Measurements from ENCODE around the gene MAN1A1.
"Not testable (repeated sequence)": the region's sequence is repeated elsewhere in the genome, so short reads cannot be mapped to it uniquely, and the experiment has no call there.

MAN1A1 gene

DNA sequence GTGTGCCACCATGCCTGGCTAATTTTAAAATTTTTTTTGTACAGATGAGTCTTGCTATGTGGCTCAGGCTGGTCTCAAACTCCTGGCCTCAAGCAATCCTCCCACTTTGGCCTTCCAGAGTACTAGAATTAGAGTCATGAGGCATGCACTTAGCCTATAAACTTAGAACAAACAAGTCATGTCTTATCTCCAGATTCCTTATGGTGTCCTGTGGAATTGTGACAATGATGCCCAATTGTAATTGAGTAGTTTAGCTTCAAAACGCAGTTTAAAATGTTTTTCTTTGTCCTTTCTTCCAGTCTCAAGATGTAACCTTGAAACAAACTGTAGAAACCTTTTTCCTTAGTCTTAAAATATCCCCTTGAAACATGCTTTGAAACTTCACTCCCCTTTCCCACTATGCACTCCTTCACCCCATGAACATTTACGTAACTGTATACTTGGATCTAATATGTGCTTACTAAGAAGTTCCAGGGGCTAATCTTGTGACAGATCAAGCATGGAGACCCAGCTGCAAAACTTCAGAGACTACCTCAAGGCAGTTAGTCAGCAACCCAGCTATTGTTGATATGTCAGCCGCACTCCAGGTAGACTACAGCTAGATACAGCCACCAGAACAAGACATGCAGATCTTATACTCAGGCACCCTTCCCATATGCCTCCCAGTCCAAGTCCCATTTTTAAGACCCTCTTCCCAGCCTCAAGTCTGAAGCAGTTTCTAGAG, 46.2 kb downstream of the MAN1A1 start:
- no peak for DNase-seq (ENCODE audit: low read depth)

DNA sequence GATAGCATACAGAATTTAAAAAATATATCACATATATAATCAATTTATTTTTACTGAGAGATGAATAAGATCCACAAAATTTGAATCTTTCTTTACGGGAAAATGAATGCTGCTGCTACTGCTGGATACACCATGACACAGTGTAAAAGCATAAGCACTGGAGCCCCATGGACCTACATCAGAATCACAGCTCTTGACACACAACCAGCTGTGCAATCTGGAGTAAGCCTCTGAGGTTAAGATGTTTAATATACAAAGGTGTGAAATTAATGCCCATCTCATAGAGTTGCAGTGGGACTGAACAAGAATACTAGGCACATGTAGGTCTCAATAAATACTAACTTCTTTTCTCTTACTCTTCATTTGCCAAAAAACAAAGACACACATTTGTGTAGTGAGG, 48.1 kb downstream of the MAN1A1 start:
- no peak for DNase-seq (ENCODE audit: low read depth)

DNA sequence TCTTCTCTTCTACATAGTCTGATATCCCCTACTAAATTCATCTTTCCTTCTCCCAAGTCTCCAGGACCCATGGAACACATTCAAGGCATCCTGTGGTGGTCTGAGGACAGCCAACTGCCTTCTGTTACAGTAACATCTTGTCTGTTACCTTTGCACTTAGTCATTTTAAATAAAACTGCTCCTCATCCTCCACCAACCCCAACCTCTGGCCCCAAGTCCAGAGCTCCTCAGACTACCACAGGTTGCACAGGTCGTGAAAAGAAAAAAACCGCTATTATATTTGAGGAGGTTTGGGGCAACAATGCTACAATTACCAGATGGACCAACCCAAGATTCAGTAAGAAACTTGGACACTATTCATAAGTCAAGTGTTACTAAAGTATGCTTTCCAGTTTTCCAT, 49.9 kb downstream of the MAN1A1 start:
- DNase-seq (ENCODE audit: low read depth) = no peak

GRCh38 chr6:119297049-119297448, 52.5 kb downstream of the MAN1A1 start:
- DNase-seq (ENCODE audit: low read depth) = no peak

- no peak for DNase-seq (ENCODE audit: low read depth)
Observed at GRCh38 chr6:119296036-119297035, 53.2 kb downstream of the MAN1A1 start.

DNA sequence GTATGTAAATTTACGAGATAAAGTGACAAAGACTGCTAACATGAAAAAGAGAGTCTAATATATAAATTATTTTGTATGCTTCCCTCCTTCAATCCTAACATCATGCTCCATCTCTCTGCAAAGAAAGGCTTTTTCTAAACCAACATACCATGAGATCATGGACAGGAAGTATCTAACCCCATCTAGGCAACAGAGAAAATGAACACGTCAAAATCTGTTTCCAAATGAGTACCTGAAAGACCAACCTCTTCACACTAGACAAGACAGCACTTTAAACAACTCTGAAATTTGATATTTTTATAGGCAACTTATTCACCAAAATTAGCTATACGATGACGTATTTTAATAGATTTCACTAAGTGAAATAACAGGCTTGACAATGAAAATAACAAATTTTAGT, 54.6 kb downstream of the MAN1A1 start:
- no peak for DNase-seq (ENCODE audit: low read depth)

DNA sequence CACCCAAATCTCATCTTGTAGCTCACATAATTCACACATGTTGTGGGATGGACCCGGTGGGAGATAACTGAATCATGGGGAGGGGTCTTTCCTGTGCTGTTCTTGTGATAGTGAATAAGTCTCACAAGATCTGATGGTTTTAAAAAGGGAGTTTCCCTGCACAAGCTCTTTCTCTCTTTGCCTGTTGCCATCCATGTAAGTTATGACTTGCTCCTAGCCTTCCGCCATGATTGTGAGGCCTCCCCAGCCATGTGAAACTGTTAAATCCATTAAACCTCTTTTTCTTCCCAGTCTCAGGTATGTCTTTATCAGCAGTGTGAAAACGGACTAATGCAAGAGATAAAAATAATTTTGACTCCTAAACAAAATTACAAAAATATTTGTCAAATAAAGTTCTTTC, 58.5 kb downstream of the MAN1A1 start:
- not testable (repeated sequence) for DNase-seq (ENCODE audit: low read depth)

GRCh38 chr6:119290306-119290705, 59.3 kb downstream of the MAN1A1 start:
- no peak for DNase-seq (ENCODE audit: low read depth)

DNA sequence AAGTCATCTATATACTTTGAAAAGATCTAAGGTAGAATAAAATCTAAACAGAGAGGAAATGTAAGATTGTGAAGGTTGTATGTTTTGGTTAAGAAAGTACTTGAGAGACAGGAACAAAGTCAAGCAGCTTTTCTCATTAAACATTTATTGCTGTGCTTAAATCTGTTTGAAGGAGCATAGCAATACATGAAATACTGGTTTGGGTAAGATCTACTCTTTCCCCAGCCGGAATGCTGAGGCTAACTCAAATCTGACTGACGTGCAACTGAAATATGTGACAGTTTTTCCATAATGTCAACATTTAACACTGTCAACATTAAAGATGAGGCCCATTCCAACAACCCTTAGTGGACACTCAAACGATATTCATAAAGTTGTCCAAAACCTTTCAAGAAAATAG, 59.9 kb downstream of the MAN1A1 start:
- DNase-seq (ENCODE audit: low read depth) = no peak

DNA sequence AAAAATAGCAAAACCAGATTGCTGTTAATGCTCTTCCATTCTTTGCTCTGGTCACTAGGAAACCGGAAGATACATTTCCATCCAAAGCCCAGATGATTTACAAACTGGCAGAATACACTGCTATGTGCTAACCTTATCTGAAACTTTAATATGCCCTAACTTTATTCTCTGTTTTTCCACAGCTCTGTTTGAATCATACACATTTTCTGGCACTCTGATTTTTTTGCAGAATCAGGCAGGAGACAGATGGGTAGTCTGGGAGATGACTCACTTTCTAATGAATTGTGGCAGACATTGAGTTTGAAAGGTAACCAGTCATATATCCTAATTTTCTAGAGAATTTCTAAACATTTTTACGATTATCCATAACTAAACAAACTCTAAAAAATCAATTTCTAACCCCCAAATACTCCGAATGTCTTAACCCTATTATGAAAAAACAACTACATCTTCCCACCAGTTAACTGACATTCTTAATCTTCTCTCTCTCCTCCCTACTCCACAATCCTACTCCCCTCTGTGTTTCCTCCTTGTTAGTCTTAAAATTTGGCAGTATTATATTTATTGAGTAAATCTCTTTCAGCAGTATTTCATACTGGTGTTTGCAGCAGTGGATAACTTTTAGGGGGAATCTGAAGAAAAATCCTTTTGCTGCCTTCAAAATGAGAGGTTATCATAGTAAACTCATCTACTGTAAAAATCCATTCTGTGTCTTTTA, 63.5 kb downstream of the MAN1A1 start:
- no peak for DNase-seq (ENCODE audit: low read depth)

- DNase-seq (ENCODE audit: low read depth) = no peak
Observed at GRCh38 chr6:119284861-119285521, 64.6 kb downstream of the MAN1A1 start.

DNA sequence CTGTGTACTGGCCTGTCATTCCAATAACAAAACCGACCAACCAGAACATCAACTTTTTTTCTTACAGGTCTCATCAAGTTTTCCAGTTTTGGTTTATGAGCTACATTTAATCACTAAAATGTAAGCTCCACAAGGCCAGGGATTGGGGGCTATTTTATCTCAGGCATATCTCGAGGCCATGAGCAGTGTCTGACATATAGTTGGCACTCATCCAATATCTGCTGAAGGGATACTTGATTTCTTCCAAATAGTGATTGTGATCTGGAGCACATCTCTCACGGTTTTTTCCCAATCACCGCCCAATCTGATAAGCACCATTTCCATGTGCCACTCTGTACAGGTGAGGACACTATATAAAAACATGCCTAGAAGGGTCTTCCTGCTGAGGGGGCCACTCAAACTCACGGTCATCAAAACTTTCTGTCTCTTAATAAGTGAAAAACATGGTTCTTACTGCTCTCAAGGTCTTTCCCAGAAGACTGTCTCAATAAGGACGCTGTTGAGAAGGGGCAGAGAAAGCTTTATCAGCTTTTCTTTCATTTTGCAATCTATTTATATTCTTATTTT, 65.5 kb downstream of the MAN1A1 start:
- no peak for DNase-seq (ENCODE audit: low read depth)

GRCh38 chr6:119283214-119283613, 66.3 kb downstream of the MAN1A1 start:
- DNase-seq (ENCODE audit: low read depth) = no peak

DNA sequence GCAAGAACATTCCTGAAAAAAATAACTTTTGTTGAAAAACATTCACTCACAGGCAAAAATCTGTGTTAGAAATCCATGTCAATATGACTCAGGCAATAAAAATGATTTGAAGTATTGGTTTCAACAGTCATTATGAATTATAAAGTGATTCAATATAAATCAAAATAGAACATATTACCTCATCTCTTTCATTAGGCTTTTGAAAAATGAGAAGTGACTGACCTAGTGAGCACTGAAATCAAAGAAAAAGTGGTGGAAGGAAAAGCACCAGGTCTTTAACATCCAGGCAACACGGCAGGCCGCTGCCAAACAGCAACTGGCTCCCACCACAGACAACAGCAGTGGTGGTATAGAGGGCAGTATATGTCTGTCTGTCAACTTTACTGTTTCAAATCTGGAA, 68.9 kb downstream of the MAN1A1 start:
- DNase-seq (ENCODE audit: low read depth) = no peak

DNA sequence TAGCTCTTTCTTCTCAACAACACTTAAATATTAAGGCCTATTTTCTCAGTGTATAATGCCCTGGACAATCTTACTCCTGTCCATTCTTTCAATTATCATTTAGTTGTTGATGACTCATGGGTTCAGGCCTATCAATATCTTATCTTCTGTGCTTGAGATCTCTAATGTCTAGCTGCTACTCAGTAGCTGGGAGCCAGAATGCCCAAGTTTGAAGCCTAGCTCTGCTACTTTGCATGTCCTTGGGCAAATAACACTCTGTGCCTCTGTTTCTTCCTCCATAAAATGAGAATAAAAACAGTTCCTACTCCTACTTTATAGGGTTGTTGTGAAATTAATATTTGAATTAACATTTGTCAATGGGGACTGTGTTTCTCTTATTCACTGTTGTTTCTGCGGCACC, 69.5 kb downstream of the MAN1A1 start:
- no peak for DNase-seq (ENCODE audit: low read depth)

- no peak for DNase-seq (ENCODE audit: low read depth)
Observed at GRCh38 chr6:119278625-119279024, 70.9 kb downstream of the MAN1A1 start.

DNA sequence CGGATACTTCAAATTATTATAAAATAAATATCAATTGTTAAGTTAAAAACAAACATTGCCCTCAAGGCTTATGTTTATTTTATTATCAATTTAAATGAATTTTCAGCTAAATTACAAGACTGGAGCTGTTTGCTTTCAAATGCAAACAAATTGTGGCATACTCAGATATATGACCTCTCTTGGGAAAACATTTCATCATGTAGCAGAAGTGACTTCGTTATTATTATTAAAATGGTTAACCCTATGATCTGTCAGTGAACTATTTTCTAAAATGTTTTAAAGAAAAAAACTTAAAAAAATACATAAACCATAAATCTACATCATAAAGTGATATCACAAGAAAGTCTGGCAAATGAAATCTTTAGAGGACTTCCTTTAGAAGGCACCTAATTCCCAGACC, 72.5 kb downstream of the MAN1A1 start:
- DNase-seq (ENCODE audit: low read depth) = no peak

GRCh38 chr6:119276211-119276610, 73.3 kb downstream of the MAN1A1 start:
- DNase-seq (ENCODE audit: low read depth) = no peak

- DNase-seq (ENCODE audit: low read depth) = no peak
Observed at GRCh38 chr6:119274197-119274595, 75.4 kb downstream of the MAN1A1 start.

DNA sequence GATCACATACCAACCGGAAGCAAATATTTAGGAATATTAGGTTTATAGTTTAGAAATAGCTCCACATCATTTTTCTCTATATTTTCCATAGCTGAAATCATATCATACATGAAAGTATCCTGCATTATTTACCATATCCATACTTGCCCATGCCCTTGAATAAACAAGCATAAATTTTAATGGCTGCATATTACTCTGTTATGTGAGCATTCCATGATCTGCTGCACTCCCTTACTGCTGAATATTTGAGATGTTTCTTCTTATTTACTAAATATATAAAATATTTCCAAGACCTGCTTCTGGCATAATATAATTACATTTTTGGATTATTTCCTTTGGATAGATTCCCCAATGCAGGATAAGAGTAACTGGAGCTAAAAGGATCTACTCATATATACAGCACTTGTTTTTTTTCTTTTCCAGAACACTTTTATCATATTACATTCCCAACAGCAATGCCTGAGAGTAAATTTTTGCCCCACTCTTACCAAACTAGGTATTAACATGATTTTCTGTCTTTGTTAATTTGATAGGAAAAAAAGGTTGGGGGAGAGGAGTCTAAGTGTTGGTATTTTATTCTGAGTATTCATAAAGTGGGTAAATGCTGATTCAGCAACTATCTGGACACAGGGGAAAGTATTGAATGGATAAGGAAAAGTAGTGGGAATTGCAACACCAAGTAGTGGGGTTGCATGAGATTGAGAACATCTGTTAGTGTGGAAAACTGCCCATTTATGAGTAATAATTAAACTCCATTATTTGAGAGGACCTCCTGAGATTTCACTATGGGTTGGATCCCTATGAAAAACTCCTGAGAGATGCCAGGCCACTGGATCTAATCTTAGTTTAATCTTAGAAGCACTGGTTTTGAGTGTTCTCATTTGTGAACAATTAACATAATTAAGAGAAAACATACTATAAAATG, 76.0 kb downstream of the MAN1A1 start:
- no peak for DNase-seq (ENCODE audit: low read depth)

DNA sequence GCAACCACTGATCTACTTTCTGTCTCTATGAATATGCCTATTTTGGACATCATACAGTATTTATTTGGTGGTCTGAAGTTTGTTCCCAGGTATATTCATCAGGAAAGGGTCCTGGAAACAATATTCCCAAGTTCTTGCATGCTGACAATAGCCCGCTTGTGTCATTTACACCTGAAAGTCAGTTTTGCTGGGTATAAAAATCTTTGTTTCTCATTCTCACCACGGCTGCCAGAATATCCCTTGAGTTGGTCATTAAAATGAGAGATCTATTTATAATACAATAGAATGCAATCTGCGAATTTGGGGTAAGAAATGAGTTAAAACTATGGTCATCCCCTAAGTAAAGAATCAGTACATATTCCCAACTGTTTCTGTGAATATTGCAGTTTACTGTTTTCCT, 79.0 kb downstream of the MAN1A1 start:
- DNase-seq (ENCODE audit: low read depth) = no peak

Measured in GM04503 (cell line).